SU-DHL-6 (cell line): ENCODE measurements around the gene WDR17.

ENCODE experiments used
- H2AFZ ChIP-seq: fragments of 200-600 bp; sonication (generic); 2 replicates; pipeline ENCODE4 v1.6.1; 2014; ENCODE audit warnings: low read depth, mild to moderate bottlenecking, moderate library complexity, mixed read lengths, antibody characterized with exemption, low read length; ENCODE audit not compliant: severe bottlenecking
- H3F3A ChIP-seq: fragments of 200-600 bp; shearing (Covaris generic); 2 replicates; pipeline ENCODE4 v1.6.0; 2016; ENCODE audit warnings: antibody characterized with exemption, mild to moderate bottlenecking; ENCODE audit not compliant: insufficient read depth
- H3K27ac ChIP-seq: fragments of 200-600 bp; sonication (generic); 2 replicates; pipeline ENCODE4 v1.5.1; 2016; ENCODE audit warnings: low read depth, mild to moderate bottlenecking, low read length, moderate library complexity, mixed read lengths
- H3K27me3 ChIP-seq: fragments of 200-600 bp; sonication (generic), shearing (Covaris generic); 2 replicates; pipeline ENCODE4 v1.6.0; 2014; ENCODE audit warnings: mild to moderate bottlenecking, low read length
- H3K36me3 ChIP-seq: fragments of 200-600 bp; sonication (generic); 2 replicates; pipeline ENCODE4 v1.6.1; 2014; ENCODE audit warnings: mild to moderate bottlenecking, low read length, mixed read lengths
- H3K4me2 ChIP-seq: fragments of 300-600, 200-600 bp; shearing (Covaris generic), sonication (generic); 2 replicates; pipeline ENCODE4 v1.6.0; 2014; ENCODE audit warnings: low read length, low read depth, mild to moderate bottlenecking; ENCODE audit not compliant: poor library complexity, severe bottlenecking
- H3K4me3 ChIP-seq: fragments of 200-600 bp; sonication (generic); 2 replicates; pipeline ENCODE4 v1.5.1; 2014; ENCODE audit warnings: antibody characterized with exemption, low read length, mild to moderate bottlenecking, mixed read lengths; ENCODE audit not compliant: insufficient read depth, poor library complexity, severe bottlenecking
- H3K79me2 ChIP-seq: fragments of 200-600 bp; sonication (generic); 2 replicates; pipeline ENCODE4 v1.6.1; 2014; ENCODE audit warnings: mild to moderate bottlenecking, low read length, moderate library complexity; ENCODE audit not compliant: insufficient read depth
- H3K9ac ChIP-seq: fragments of 200-600 bp; sonication (generic); 2 replicates; pipeline ENCODE4 v1.7.0; 2014; ENCODE audit warnings: mild to moderate bottlenecking, low read length
- H3K9me2 ChIP-seq: fragments of 200-600 bp; sonication (generic); replicated peaks from 2 replicates; pipeline ENCODE4 v1.6.1; 2014; ENCODE audit warnings: low read length; ENCODE audit not compliant: insufficient read depth
- H3K9me3 ChIP-seq: fragments of 200-600 bp; sonication (generic); 2 replicates; pipeline ENCODE4 v1.6.1; 2014; ENCODE audit warnings: low read length, mixed read lengths; ENCODE audit not compliant: insufficient read depth
- H4K20me1 ChIP-seq: fragments of 200-600 bp; sonication (generic); 2 replicates; pipeline ENCODE4 v1.6.1; 2014; ENCODE audit warnings: low read depth, mild to moderate bottlenecking, antibody characterized with exemption, low read length, moderate library complexity, mixed read lengths
- CTCF ChIP-seq: fragments of 200-600 bp; sonication (generic); IDR thresholded peaks from one replicate; pipeline ENCODE4 v1.5.1; 2017; ENCODE audit warnings: antibody characterized with exemption, mild to moderate bottlenecking, low read length, moderate library complexity; ENCODE audit not compliant: insufficient read depth, poor library complexity, severe bottlenecking
- EZH2phosphoT487 ChIP-seq: fragments of 200-600 bp; sonication (generic), shearing (Covaris generic); conservative IDR thresholded peaks from 2 replicates; pipeline ENCODE4 v1.6.1; 2018; ENCODE audit warnings: mild to moderate bottlenecking, antibody characterized with exemption, low read length, moderate library complexity, mixed read lengths

WDR17 gene

GRCh38 chr4:176193126-176193525 lies 127.5 kb downstream of the WDR17 start:
- no peak for TF ChIP-seq EZH2phosphoT487
- no peak for TF ChIP-seq CTCF
- no peaks in the 10 kb centered on the region for H3F3A ChIP-seq
- no peak overlapping the region for H2AFZ ChIP-seq
- no peak overlapping the region for H3K4me2 ChIP-seq
- no peak overlapping the region for H3K27ac ChIP-seq
- no peak overlapping the region for H3K9ac ChIP-seq
- H3K9me3 ChIP-seq, result no peaks in the 10 kb centered on the region
- H3K27me3 ChIP-seq, result no peaks in the 10 kb centered on the region
- no peaks in the 10 kb centered on the region for H3K36me3 ChIP-seq
- no peaks in the 10 kb centered on the region for H4K20me1 ChIP-seq
- H3K4me3 ChIP-seq, result no peak overlapping the region
- H3K79me2 ChIP-seq, result no peaks in the 10 kb centered on the region
- no peaks in the 10 kb centered on the region for H3K9me2 ChIP-seq

GRCh38 chr4:176193938-176194337 lies 128.3 kb downstream of the WDR17 start:
- TF ChIP-seq EZH2phosphoT487, result no peak
- TF ChIP-seq CTCF, result no peak
- H3K4me2 ChIP-seq, result no peak overlapping the region
- no peak overlapping the region for H3K27ac ChIP-seq
- H3K4me3 ChIP-seq, result no peak overlapping the region
- no peak overlapping the region for H2AFZ ChIP-seq
- no peaks in the 10 kb centered on the region for H4K20me1 ChIP-seq
- H3K9me2 ChIP-seq, result no peaks in the 10 kb centered on the region
- no peaks in the 10 kb centered on the region for H3K9me3 ChIP-seq
- H3K79me2 ChIP-seq, result no peaks in the 10 kb centered on the region
- H3K9ac ChIP-seq, result no peak overlapping the region
- H3K36me3 ChIP-seq, result no peaks in the 10 kb centered on the region
- H3F3A ChIP-seq, result no peaks in the 10 kb centered on the region
- no peaks in the 10 kb centered on the region for H3K27me3 ChIP-seq

GRCh38 chr4:176195184-176195978 lies 129.7 kb downstream of the WDR17 start, which contains the start of gene SPATA4:
Gene SPATA4, minus strand, starts transcription at chr4:176195585. Its CDS starts 23 bp downstream, at chr4:176195562.
- H3K27ac ChIP-seq, result peak within 1 kb of the TSS; percentile 48
- no peaks in the 10 kb centered on the region for H3K79me2 ChIP-seq
- no peaks in the 10 kb centered on the region for H3F3A ChIP-seq
- H3K9me2 ChIP-seq, result no peaks in the 10 kb centered on the region
- H2AFZ ChIP-seq, result peak within 1 kb of the TSS; percentile 97
- peak within 1 kb of the TSS; percentile 61 for H3K4me3 ChIP-seq
- no peaks in the 10 kb centered on the region for H3K36me3 ChIP-seq
- peak within 1 kb of the TSS; percentile 92 for H3K4me2 ChIP-seq
- TF ChIP-seq EZH2phosphoT487, result no peak
- no peak for TF ChIP-seq CTCF
- H4K20me1 ChIP-seq, result no peaks in the 10 kb centered on the region
- no peaks in the 10 kb centered on the region for H3K27me3 ChIP-seq
- no peaks in the 10 kb centered on the region for H3K9me3 ChIP-seq
- peak within 1 kb of the TSS; percentile 52 for H3K9ac ChIP-seq
